ENCODE measurements around the gene LCP1.

DNA sequence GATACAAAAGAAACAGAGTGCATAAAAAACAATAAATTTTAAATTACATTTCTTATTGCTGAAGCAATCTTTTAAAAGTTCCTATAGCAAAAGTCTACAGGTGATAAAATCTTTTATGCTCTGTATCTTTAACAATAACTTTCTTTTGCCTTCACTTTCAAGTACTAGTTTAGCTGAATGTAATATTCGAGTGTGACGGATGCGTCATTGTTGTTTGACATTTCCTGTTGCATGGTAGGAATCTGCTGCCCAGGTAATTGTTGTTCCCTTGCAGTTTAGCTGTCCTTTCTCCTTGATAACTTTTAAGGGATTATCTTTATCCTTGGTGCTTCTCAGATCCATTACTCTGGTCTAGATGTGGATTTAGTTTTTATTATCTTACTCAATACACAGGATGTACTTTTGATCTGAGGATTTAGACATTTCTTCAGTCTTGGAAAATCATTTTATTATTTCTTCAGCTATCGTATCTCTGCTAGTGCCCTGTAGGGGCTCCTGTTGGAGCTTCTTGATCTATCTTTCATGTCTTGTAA, 75.1 kb downstream of the LCP1 start:
- TF ChIP-seq, protein P1, sequence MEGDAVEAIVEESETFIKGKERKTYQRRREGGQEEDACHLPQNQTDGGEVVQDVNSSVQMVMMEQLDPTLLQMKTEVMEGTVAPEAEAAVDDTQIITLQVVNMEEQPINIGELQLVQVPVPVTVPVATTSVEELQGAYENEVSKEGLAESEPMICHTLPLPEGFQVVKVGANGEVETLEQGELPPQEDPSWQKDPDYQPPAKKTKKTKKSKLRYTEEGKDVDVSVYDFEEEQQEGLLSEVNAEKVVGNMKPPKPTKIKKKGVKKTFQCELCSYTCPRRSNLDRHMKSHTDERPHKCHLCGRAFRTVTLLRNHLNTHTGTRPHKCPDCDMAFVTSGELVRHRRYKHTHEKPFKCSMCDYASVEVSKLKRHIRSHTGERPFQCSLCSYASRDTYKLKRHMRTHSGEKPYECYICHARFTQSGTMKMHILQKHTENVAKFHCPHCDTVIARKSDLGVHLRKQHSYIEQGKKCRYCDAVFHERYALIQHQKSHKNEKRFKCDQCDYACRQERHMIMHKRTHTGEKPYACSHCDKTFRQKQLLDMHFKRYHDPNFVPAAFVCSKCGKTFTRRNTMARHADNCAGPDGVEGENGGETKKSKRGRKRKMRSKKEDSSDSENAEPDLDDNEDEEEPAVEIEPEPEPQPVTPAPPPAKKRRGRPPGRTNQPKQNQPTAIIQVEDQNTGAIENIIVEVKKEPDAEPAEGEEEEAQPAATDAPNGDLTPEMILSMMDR (IDR thresholded peaks at IDR 0.05; ENCODE audit: low read length), result no peak
- no peak for TF ChIP-seq EZH2 (IDR thresholded peaks at IDR 0.05; ENCODE audit: borderline replicate concordance, low read length)
